HG03565 (cell line): ENCODE data around the gene IL21R.
"Not testable (repeated sequence)": the region's sequence is repeated elsewhere in the genome, so short reads cannot be mapped to it uniquely, and the experiment has no call there.

ENCODE experiments used
- ATAC-seq: cut with Tn5 transposase; IDR thresholded peaks from one replicate; pipeline ENCODE4 v1.9.1; 2021; ENCODE audit warnings: mild to moderate bottlenecking, moderate library complexity; ENCODE audit not compliant: unreplicated experiment

IL21R gene

GRCh38 chr16:27400751-27401620, 988 bp upstream of the IL21R start:
- ATAC-seq: no peak

DNA sequence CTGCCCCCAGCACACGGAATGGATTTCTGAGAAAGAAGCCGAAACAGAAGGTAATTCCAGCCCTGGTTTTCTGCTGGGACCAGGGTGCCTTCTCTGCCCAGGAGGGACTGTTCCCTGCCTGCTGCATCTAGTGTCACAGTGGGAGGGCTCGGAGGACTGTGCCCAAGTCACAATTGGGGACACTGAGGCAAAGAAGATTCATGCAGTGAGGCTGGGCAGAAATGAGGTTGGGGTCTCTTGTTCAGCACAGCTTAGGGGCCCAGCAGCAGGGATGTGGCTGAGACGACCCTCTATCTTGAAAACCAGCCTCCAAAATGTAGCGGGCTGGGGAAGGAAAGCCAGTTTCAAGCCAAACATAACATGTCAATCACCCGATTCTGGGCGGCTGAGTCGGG, 592 bp downstream of the IL21R start:
- ATAC-seq: no peak

GRCh38 chr16:27402964-27403600, 1.1 kb downstream of the IL21R start:
- no peak for ATAC-seq

DNA sequence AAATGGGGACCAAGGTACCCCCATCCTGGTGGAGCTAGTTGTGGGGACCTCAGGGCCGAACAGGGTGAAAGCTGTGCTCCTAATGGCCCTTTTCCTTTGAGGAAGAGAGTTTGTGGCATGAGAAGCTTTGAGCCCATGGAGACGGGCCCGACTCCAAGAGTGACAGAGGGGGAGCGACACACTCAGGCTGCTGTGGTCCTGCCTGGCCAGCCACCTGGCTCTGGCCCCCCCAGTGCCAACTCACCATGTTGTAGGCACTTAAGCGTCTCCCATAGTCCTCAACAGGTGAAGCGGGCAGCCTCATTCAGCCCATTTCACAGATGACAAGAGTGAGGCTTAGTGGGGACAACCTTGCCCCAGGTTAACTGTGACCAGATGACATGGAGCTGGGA, 1.6 kb downstream of the IL21R start:
- ATAC-seq: no peak

- no peak for ATAC-seq
These were observed 2.3 kb downstream of the IL21R start for GRCh38 chr16:27404163-27404823.

DNA sequence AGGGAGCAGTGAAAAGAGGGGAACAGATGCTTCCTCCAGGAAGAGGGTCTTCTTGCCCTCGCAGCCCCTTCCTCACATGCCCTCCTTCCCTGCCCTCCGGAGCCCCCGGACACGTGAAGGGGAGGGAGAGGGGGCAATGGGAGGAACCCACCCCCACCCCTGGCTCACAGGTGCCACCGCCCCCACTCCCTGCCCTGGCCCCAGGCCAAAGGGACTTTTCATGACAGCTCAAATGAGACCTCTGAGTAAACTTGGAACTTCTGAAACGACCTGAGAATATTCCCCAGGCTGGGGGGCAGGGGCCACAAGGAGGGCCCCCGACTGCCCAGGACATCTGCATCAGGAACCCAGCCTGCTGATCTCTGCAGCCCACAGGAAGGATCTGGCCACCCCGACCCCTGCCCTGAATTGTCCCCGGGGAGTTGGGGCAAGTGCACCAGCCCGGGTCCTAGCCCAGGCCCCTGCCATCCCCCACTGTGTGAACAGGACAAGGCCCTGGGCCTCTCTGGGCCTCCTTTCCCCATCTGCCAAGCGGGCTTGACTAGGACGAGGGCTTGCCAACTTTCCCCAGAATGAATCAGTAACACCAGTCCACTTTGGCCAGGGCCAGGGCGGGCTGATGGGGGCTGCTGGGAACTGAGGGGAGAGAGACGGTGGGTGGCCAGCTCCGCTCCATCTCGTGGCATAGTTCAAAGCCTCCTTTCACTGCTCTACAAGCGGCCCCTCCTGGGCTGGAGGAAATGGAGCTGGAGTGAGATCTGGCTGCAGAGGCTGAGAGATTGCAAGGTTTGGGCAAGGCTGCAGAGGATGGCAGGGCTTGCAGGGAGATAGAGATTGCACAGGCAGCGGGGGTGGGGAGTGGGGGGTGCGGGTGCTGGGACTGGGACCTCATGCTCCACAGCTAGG, 3.8 kb downstream of the IL21R start:
- no peak for ATAC-seq

DNA sequence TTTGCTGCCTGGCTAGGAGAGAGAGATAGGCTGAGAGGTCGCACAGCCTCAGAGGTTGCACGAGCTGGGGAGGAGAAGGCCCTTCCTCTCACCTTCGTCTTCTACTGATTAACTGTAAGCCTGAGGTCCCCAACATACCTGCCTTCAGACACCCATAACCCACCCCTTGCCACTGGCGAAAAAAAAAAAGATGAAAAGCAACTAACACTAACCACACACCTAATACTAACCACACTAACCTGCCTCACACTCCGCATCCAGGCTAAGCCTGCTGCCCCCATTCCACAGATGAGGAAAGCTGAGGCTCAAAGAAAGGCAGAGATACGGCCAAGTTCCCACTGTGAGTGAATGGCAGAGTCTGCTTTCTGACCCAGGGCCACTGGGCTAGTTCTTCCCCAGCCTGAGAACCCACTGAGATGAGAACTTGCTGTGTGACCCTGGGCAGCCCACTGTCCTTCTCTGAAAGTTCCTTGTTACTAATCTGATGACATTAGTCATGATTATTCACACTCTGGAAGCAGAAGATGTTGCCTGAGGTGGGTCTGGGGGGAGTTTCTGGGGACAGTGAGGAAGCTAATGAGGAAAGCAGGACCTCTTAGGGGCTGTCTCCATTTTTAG, 4.6 kb downstream of the IL21R start:
- ATAC-seq: no peak

DNA sequence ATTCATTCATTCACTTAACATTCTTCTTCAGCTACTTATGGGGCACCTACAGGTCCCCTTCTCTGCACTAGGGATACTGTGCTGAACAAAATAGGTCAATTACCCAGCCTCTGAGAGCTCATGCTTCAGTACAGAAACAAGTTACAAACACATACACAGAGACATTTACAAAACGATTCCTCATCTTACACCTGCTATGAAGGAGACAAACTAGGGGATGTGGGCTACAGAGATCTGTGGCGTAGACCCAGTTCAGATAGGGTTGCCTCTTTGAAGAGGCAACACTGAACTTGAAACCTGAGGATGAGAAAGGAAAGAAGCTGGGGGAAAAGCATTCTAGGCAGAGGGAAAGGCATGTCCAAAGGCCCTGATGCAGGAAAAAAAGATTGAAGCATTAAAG, 5.2 kb downstream of the IL21R start:
- no peak for ATAC-seq

GRCh38 chr16:27408012-27408601, 6.1 kb downstream of the IL21R start:
- ATAC-seq: peak; percentile 35

- ATAC-seq: no peak
These were observed 6.6 kb downstream of the IL21R start for GRCh38 chr16:27408602-27409031.

GRCh38 chr16:27409958-27410357, 8.0 kb downstream of the IL21R start:
- ATAC-seq: not testable (repeated sequence)

GRCh38 chr16:27410761-27411160, 8.8 kb downstream of the IL21R start:
- ATAC-seq: no peak

DNA sequence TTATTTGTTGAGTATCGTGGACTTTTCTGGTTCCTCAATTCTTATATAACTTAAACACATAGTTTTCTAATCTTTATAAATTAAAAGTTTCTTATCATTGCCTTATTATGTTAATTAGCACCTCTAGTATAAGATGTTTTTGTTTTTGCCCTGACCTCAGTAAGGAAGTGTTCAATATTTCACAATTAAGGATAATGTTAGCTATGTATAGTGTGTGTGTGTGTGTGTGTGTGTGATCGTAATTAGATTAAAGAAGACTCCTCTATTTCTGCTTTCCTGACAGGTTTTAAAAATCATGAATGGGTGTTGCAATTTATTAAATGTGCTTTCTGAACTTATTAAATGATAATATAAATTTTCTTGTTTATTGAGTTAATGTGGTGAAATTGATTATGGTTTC, 12.0 kb downstream of the IL21R start:
- no peak for ATAC-seq

GRCh38 chr16:27414788-27415431, 12.9 kb downstream of the IL21R start:
- no peak for ATAC-seq

DNA sequence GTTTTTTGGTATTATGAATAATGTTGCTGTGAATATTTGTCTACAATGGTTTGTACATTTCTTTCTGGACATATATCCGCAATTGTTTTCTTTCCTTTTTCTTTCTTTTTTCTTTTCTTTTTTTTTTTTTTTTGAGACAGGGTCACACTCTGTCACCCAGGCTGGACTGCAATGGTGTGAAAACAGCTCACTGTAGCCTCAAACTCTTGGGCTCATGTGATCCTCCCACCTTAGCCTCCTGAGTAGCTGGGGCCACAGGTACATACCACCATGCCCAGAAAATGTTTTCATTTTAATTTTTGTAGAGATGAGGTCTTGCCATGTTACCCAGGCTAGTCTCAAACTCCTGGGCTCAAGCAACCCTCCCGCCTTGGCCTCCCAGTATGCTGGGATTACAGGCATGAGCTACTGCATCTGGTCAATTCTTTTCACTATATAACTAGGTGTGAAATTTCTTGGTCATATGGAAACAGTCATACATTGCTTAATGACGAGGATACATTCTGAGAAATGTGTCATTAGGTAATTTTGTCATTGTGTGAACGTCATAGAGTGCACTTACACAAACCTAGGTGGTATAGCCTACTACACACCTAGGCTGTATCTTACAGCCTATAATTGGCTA, 15.2 kb downstream of the IL21R start:
- ATAC-seq: no peak

- ATAC-seq: no peak
These were observed 20.2 kb downstream of the IL21R start for GRCh38 chr16:27421961-27422740.

- ATAC-seq: no peak
These were observed 23.0 kb downstream of the IL21R start for GRCh38 chr16:27424772-27425498.

GRCh38 chr16:27425961-27426360, 24.0 kb downstream of the IL21R start:
- ATAC-seq: no peak
